Tibial nerve (tissue), 4 donors: Measurements from ENCODE around the gene MARK4.

ENCODE experiments used
- EP300 ChIP-seq, 2 donors: sonication (generic); formaldehyde crosslinking; IDR thresholded peaks; one replicate each; pipeline ENCODE4 v1.6.1; 2017; ENCODE audit warnings: antibody characterized with exemption in 2 of 2, mild to moderate bottlenecking in 1 of 2
- POLR2A ChIP-seq, 2 donors: fragments of 450-650 bp; IDR thresholded peaks; one replicate each; pipeline ENCODE4 v1.6.1; 2017; ENCODE audit warnings: antibody characterized with exemption in 2 of 2, mild to moderate bottlenecking in 2 of 2, moderate library complexity in 2 of 2
- TF ChIP-seq, protein P1 (sequence below), 5 experiments: fragments of 200-600 bp in 3 of 5; fragments of 450-650 bp in 2 of 5; sonication (generic) in 3 of 5; IDR thresholded peaks; one replicate each; pipeline ENCODE4 v1.5.1; 2016 to 2019; ENCODE audit warnings: antibody characterized with exemption in 5 of 5, mild to moderate bottlenecking in 3 of 5, moderate library complexity in 2 of 5

GRCh38 chr19:45294291-45295029, 43.4 kb downstream of the MARK4 start:
- TF ChIP-seq, protein P1, sequence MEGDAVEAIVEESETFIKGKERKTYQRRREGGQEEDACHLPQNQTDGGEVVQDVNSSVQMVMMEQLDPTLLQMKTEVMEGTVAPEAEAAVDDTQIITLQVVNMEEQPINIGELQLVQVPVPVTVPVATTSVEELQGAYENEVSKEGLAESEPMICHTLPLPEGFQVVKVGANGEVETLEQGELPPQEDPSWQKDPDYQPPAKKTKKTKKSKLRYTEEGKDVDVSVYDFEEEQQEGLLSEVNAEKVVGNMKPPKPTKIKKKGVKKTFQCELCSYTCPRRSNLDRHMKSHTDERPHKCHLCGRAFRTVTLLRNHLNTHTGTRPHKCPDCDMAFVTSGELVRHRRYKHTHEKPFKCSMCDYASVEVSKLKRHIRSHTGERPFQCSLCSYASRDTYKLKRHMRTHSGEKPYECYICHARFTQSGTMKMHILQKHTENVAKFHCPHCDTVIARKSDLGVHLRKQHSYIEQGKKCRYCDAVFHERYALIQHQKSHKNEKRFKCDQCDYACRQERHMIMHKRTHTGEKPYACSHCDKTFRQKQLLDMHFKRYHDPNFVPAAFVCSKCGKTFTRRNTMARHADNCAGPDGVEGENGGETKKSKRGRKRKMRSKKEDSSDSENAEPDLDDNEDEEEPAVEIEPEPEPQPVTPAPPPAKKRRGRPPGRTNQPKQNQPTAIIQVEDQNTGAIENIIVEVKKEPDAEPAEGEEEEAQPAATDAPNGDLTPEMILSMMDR (IDR thresholded peaks at IDR 0.05) = no peak
- TF ChIP-seq POLR2A (IDR thresholded peaks at IDR 0.05) (no peak), EP300 (IDR thresholded peaks at IDR 0.05) (no peak)
